Measurements from ENCODE around the gene PRKCA. TPM values are rescaled to one million over a fixed set of nuclear protein-coding genes. Genes with fewer than 3 reads are reported as not detected.

Gene PRKCA
- total and polyA plus RNA-seq, 9 of the 15 experiments (the other 6 are each of a cell fraction or from before 2014, with no cell fraction given) = 3.2 to 33.0 (median 17.8) TPM

- H3K9ac ChIP-seq (ENCODE audit: insufficient read depth in 1 of 2, low read depth in 2 of 2, low read length in 2 of 2) = no peak overlapping the region
- H3K36me3 ChIP-seq (ENCODE audit: control insufficient read depth, insufficient read depth, low read length) = no peaks in the 10 kb centered on the region
- ATAC-seq = no peak
- H3K4me3 ChIP-seq = no peak overlapping the region
- ChIA-PET POLR2A (no interaction called here), CTCF (ENCODE audit: low intra/inter-chr PET ratio) (no interaction called here)
- no peak overlapping the region for H3K27ac ChIP-seq (ENCODE audit: extremely low read depth, low read depth, low read length)
- peaks cover 0 to 13% of the 10 kb centered on the region in 2 experiments; a peak in 3 of 5 replicates for H3K27me3 ChIP-seq (ENCODE audit: control insufficient read depth in 2 of 2, insufficient read depth in 2 of 2, low read length in 2 of 2)
- H2AFZ ChIP-seq (ENCODE audit: low read depth, low read length) = no peak overlapping the region
- in situ Hi-C loops (cut with MboI) = no loop called here
- H3K9me3 ChIP-seq (replicated peaks; ENCODE audit: control insufficient read depth, insufficient read depth, low read depth, low read length) = no peaks in the 10 kb centered on the region; the same call in 1 of the 2 replicates
- no peak for DNase-seq (ENCODE audit: extremely low read depth in 1 of 4, low spot score in 3 of 4)
- H3K4me2 ChIP-seq (ENCODE audit: insufficient read depth, low read length) = no peak overlapping the region
- H4K20me1 ChIP-seq (replicated peaks; ENCODE audit: control insufficient read depth, insufficient read depth, low read length) = no peaks in the 10 kb centered on the region
- H3K9me1 ChIP-seq (ENCODE audit: control insufficient read depth, insufficient read depth, low read length) = no peaks in the 10 kb centered on the region
- no peak for FAIRE-seq
- H3K4me1 ChIP-seq (replicated peaks in 1 of 2; ENCODE audit: control insufficient read depth in 2 of 2, insufficient read depth in 2 of 2, low read length in 2 of 2) = no peaks in the 10 kb centered on the region
- no peak for TF ChIP-seq ZNF398 (CRISPR knock-in tag; IDR thresholded peaks at IDR 0.05)
- no peak for TF ChIP-seq CEBPB (tag; IDR thresholded peaks at IDR 0.05)
- no peak for TF ChIP-seq MAFG (tag; conservative IDR thresholded peaks at IDR 0.05)
- no peak for TF ChIP-seq MTA2 (IDR thresholded peaks at IDR 0.05; ENCODE audit: low read depth)
- no peak for TF ChIP-seq TSC22D4 (tag; IDR thresholded peaks at IDR 0.05)
- no peak for TF ChIP-seq SFPQ (IDR thresholded peaks at IDR 0.05; ENCODE audit: low read depth, low read length)
- TF ChIP-seq NR3C1 (CRISPR knock-in tag; IDR thresholded peaks at IDR 0.05) = no peak
- no peak for TF ChIP-seq POLR2H (tag; IDR thresholded peaks at IDR 0.05; ENCODE audit: low read depth)
- no peak for TF ChIP-seq POLR2B (IDR thresholded peaks at IDR 0.05; ENCODE audit: low read depth, partially characterized antibody)
- no peak for TF ChIP-seq JUN (IDR thresholded peaks at IDR 0.05; ENCODE audit: borderline replicate concordance, low read depth, low read length)
- TF ChIP-seq JUN (CRISPR knock-in tag; IDR thresholded peaks at IDR 0.05; ENCODE audit: borderline replicate concordance) = no peak
- no peak for TF ChIP-seq ETV6 (IDR thresholded peaks at IDR 0.05; ENCODE audit: borderline replicate concordance in 1 of 2, low read depth in 2 of 2, low read length in 1 of 2)
- TF ChIP-seq ETV6 (CRISPR knock-in tag; IDR thresholded peaks at IDR 0.05; ENCODE audit: borderline replicate concordance) = no peak
- TF ChIP-seq ZSCAN29 (IDR thresholded peaks at IDR 0.05) = no peak
- no peak for TF ChIP-seq DACH1 (IDR thresholded peaks at IDR 0.05; ENCODE audit: partially characterized antibody)
- no peak for TF ChIP-seq TEAD2 (tag; IDR thresholded peaks at IDR 0.05)
- no peak for TF ChIP-seq ZBTB17 (CRISPR knock-in tag; IDR thresholded peaks at IDR 0.05)
- WGBS (ENCODE audit: insufficient coverage, low coverage, missing lambda C conversion rate) = 7% methylated on average over 2 of the region's 2 CpGs
- BruUV-seq (replicated peaks) = no TSS peak
- intact Hi-C loops (cut with micrococcal nuclease) = no loop called here
- H3K79me2 ChIP-seq (ENCODE audit: control insufficient read depth, insufficient read depth, low read length) = no peaks in the 10 kb centered on the region
Measured at GRCh38 chr17:66262767-66263166, 39.6 kb upstream of the PRKCA start.

Data from K562 (cell line).